Measurements from ENCODE around the gene ZFP36L1. TPM values are rescaled to one million over a fixed set of nuclear protein-coding genes. Genes with fewer than 3 reads are reported as not detected.

The ZFP36L1 gene
- total and polyA plus RNA-seq, 9 of the 15 experiments (the other 6 are each of a cell fraction or from before 2014, with no cell fraction given): 1.3 to 26.6 (median 3.7) TPM

DNA sequence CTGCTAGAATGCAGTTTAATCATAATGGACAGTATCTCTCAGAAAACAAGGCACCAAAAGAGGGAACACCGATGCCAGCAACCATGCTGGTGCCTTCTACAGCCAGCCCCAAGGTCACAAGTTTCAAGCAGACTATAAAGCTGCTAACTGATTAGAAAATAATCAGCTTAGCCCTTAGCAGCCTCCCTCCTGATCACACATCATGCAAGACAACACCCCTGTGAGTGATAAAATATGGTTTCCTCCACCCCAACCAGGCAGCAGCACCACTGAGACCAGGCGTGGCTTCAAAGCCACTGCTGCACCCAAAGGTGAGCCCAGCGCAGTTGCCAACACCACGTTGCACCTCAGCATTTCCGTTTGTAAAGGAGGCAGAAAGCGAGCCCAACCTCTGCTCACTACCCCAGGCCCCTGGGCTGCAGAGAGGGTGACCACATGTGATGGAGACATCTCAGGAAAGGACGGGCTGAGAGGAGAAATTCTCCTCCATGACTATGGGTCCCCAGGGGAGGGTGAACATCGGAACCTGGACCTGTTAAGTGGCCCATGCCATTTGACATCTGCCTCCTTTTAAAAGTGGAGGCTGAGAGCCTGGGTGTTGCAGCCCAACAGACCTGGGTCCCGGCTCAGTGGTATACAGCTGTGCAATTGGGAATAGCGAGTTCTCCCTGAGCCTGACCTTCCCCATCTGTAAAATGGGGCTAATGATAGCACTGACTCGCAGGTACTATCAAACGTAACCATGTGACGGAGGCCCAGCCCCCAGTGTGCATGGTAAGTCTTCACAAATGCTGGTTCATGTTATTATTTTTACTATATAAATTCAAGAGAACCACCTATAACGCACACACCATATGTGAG, 11.5 kb downstream of the ZFP36L1 start (continued):
- TF ChIP-seq, protein P1, sequence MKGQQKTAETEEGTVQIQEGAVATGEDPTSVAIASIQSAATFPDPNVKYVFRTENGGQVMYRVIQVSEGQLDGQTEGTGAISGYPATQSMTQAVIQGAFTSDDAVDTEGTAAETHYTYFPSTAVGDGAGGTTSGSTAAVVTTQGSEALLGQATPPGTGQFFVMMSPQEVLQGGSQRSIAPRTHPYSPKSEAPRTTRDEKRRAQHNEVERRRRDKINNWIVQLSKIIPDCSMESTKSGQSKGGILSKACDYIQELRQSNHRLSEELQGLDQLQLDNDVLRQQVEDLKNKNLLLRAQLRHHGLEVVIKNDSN (CRISPR knock-in tag; IDR thresholded peaks at IDR 0.05): no peak
- TF ChIP-seq, protein P2, sequence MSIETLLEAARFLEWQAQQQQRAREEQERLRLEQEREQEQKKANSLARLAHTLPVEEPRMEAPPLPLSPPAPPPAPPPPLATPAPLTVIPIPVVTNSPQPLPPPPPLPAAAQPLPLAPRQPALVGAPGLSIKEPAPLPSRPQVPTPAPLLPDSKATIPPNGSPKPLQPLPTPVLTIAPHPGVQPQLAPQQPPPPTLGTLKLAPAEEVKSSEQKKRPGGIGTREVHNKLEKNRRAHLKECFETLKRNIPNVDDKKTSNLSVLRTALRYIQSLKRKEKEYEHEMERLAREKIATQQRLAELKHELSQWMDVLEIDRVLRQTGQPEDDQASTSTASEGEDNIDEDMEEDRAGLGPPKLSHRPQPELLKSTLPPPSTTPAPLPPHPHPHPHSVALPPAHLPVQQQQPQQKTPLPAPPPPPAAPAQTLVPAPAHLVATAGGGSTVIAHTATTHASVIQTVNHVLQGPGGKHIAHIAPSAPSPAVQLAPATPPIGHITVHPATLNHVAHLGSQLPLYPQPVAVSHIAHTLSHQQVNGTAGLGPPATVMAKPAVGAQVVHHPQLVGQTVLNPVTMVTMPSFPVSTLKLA (conservative IDR thresholded peaks at IDR 0.05): no peak
- TF ChIP-seq ZNF282 (CRISPR knock-in tag; IDR thresholded peaks at IDR 0.05): no peak
- no peak for TF ChIP-seq FUS (optimal IDR thresholded peaks at IDR 0.05; ENCODE audit: low read depth, low read length)
- TF ChIP-seq, protein P3, sequence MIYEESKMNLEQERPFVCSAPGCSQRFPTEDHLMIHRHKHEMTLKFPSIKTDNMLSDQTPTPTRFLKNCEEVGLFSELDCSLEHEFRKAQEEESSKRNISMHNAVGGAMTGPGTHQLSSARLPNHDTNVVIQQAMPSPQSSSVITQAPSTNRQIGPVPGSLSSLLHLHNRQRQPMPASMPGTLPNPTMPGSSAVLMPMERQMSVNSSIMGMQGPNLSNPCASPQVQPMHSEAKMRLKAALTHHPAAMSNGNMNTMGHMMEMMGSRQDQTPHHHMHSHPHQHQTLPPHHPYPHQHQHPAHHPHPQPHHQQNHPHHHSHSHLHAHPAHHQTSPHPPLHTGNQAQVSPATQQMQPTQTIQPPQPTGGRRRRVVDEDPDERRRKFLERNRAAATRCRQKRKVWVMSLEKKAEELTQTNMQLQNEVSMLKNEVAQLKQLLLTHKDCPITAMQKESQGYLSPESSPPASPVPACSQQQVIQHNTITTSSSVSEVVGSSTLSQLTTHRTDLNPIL (CRISPR knock-in tag; IDR thresholded peaks at IDR 0.05): no peak
- no peak for TF ChIP-seq SRSF9 (IDR thresholded peaks at IDR 0.05; ENCODE audit: borderline replicate concordance, low read depth, low read length)
- TF ChIP-seq, protein P4, sequence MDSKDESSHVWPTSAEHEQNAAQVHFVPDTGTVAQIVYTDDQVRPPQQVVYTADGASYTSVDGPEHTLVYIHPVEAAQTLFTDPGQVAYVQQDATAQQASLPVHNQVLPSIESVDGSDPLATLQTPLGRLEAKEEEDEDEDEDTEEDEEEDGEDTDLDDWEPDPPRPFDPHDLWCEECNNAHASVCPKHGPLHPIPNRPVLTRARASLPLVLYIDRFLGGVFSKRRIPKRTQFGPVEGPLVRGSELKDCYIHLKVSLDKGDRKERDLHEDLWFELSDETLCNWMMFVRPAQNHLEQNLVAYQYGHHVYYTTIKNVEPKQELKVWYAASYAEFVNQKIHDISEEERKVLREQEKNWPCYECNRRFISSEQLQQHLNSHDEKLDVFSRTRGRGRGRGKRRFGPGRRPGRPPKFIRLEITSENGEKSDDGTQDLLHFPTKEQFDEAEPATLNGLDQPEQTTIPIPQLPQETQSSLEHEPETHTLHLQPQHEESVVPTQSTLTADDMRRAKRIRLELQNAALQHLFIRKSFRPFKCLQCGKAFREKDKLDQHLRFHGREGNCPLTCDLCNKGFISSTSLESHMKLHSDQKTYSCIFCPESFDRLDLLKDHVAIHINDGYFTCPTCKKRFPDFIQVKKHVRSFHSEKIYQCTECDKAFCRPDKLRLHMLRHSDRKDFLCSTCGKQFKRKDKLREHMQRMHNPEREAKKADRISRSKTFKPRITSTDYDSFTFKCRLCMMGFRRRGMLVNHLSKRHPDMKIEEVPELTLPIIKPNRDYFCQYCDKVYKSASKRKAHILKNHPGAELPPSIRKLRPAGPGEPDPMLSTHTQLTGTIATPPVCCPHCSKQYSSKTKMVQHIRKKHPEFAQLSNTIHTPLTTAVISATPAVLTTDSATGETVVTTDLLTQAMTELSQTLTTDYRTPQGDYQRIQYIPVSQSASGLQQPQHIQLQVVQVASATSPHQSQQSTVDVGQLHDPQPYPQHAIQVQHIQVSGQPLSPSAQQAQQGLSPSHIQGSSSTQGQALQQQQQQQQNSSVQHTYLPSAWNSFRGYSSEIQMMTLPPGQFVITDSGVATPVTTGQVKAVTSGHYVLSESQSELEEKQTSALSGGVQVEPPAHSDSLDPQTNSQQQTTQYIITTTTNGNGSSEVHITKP (IDR thresholded peaks at IDR 0.05; ENCODE audit: partially characterized antibody): peak; percentile 98
- no peak for TF ChIP-seq BRF1 (IDR thresholded peaks at IDR 0.05; ENCODE audit: borderline replicate concordance, extremely low read depth, insufficient read length)
- no peak for TF ChIP-seq RBM15 (IDR thresholded peaks at IDR 0.05; ENCODE audit: insufficient read depth, low read length)
- TF ChIP-seq YBX1 (IDR thresholded peaks at IDR 0.05): no peak
- TF ChIP-seq RUNX1 (IDR thresholded peaks at IDR 0.05; ENCODE audit: low read depth): no peak
- TF ChIP-seq ETV6 (IDR thresholded peaks at IDR 0.05; ENCODE audit: borderline replicate concordance in 1 of 2, low read depth in 2 of 2, low read length in 1 of 2): no peak
- TF ChIP-seq ETV6 (CRISPR knock-in tag; IDR thresholded peaks at IDR 0.05; ENCODE audit: borderline replicate concordance): no peak
- TF ChIP-seq PCBP1 (IDR thresholded peaks at IDR 0.05; ENCODE audit: low read depth, low read length, poor library complexity, severe bottlenecking): no peak
- TF ChIP-seq ARID1B (IDR thresholded peaks at IDR 0.05): peak; percentile 47; the same call in 1 of the 2 replicates
- no peak for TF ChIP-seq ZBTB8A (IDR thresholded peaks at IDR 0.05; ENCODE audit: partially characterized antibody)
- no peak for TF ChIP-seq ZKSCAN1 (IDR thresholded peaks at IDR 0.05; ENCODE audit: low read depth, low read length)
- TF ChIP-seq NCOA6 (IDR thresholded peaks at IDR 0.05): no peak
- TF ChIP-seq, protein P5, sequence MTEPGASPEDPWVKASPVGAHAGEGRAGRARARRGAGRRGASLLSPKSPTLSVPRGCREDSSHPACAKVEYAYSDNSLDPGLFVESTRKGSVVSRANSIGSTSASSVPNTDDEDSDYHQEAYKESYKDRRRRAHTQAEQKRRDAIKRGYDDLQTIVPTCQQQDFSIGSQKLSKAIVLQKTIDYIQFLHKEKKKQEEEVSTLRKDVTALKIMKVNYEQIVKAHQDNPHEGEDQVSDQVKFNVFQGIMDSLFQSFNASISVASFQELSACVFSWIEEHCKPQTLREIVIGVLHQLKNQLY (CRISPR knock-in tag; conservative IDR thresholded peaks at IDR 0.05): no peak
